CD4-positive, alpha-beta T cell treated with Interleukin-6 at 100 ng/mL for 8 hours (primary cell): ENCODE results near the gene SLC19A2.
"Not testable (repeated sequence)": the region's sequence is repeated elsewhere in the genome, so short reads cannot be mapped to it uniquely, and the experiment has no call there.

ENCODE experiments used
- DNase-seq: peaks from one replicate; pipeline ENCODE4 v3.0.0-alpha.2; 2020; ENCODE audit warnings: mixed read lengths, low spot score

Gene SLC19A2, protein sequence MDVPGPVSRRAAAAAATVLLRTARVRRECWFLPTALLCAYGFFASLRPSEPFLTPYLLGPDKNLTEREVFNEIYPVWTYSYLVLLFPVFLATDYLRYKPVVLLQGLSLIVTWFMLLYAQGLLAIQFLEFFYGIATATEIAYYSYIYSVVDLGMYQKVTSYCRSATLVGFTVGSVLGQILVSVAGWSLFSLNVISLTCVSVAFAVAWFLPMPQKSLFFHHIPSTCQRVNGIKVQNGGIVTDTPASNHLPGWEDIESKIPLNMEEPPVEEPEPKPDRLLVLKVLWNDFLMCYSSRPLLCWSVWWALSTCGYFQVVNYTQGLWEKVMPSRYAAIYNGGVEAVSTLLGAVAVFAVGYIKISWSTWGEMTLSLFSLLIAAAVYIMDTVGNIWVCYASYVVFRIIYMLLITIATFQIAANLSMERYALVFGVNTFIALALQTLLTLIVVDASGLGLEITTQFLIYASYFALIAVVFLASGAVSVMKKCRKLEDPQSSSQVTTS

DNA sequence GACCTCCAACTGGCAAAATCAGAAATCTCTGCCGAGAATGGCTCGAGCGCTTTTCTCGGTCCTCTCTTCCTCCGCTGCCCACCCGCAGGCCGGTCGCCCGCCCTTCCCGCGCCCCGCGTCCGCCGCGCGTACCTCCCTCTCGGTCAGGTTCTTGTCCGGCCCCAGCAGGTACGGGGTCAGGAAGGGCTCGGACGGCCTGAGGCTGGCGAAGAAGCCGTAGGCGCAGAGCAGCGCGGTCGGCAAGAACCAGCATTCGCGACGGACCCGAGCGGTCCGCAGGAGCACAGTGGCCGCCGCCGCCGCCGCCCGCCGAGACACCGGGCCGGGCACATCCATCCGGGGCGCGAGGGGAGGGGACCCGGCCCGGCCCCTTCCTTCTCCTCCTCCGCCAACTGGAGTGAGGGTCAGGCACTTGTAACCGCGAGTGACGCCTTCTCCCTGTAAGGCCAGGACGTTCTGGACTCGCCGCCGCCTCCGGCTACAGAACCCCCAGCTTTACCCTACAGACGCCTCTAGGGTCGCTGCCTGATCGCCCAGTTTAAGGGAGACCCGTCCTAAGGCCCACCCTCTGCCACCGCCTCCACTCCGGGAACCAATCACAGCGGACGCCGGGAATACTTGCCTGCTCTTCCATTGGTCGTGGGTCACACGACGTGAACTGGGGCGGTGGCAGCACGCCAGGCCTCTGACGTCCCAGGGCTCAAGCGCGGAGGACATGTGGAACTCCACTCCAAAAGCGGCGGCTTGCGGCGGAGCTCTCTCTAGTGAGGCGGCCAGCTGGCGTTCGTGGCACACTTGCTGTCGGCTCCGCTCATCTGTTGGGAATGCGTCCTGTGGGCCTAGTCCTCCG, at the start of gene SLC19A2:
Gene SLC19A2 (minus strand): TSS at position 514 of the 850 bp plus-strand sequence. CDS start 178 bp downstream, at position 336.
- peak; percentile 94 for DNase-seq

DNA sequence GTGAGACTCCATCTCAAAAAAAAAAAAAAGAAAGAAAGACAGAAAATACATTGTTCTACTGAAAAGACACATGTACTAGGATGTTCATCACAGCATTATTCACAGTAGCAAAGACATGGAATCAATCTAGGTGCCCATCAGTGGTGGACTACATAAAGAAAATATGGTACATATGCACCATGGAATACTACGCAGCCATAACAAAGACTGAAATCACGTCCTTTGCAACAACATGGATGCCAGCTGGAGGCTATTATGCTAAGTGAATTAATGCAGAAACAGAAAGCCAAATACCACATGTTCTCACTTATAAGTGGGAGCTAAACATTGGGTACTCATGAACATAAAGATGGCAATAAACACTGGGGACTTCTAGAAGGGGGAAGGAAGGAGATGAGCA, 48.9 kb upstream of the SLC19A2 start:
- no peak for DNase-seq

DNA sequence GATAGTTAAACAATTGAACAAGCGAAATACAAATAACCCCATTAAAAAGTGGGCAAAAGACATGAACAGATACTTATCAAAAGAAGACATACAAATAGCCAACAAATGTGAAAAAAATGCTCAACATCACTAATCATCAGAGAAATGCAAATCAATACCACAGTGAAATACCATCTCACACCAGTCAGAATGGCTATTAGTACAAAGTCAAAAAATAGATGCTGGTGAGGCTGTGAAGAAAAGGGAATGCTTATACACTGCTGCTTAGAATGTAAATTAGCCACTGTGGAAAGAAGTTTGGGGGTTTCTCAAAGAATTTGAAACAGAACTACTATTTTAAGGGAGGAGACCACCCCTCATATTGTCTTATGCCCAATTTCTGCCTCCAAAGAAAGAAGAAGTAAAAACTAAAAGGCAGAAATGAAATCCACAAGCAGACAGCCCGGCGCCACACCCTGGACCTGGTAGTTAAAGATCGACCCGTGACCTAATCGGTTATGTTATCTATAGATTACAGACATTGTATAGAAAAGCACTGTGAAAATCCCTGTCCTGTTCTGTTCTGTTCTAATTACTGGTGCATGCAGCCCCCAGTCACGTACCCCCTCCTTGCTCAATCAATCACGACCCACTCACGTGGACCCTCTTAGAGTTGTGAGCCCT, 47.9 kb upstream of the SLC19A2 start:
- not testable (repeated sequence) for DNase-seq

DNA sequence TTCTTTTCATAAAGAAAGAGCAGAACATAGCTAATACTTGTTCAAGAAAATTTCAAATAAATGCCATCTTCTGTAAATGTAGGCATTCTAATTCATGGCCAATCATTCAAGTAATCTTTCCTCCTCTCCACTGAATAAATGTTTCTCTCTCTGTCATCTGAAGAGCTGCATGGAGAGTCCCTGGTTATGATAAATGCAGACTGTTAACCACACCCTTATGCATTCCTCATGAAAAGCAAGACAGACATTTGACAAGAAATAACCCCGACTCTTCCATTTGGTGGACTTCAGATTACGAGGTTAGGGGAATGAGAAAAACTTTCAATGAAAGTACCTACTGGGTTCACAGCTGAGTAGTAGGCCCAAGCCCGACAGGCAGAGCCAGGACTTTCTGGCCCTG, 44.7 kb upstream of the SLC19A2 start:
- DNase-seq: no peak

DNA sequence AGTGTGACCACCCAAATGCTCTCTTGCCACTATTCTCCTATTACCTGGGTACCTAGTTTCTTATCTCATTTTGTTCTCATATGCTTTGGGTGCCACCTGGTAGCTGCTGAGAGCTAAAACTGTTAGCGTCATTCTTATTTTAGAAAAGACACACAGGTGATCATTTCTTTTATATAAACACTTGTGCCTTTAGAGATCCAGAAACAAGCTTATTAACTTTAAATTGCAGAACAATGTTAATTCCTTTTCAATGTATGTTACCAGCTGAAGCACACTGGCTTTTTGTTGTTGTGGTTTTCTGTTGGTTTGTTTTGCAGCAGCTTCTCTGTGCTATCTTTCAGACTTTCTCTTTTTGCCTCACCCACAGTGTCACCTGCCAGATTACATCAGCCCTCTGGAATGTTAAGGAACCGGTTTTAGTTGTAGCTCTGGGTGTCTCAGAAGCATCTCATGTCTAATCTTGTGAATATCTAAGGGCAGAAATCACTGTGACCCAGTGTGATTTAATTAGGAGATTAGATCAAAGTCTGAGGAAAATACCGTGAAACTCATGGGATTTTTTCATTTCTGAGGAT, 43.4 kb upstream of the SLC19A2 start:
- DNase-seq: no peak

DNA sequence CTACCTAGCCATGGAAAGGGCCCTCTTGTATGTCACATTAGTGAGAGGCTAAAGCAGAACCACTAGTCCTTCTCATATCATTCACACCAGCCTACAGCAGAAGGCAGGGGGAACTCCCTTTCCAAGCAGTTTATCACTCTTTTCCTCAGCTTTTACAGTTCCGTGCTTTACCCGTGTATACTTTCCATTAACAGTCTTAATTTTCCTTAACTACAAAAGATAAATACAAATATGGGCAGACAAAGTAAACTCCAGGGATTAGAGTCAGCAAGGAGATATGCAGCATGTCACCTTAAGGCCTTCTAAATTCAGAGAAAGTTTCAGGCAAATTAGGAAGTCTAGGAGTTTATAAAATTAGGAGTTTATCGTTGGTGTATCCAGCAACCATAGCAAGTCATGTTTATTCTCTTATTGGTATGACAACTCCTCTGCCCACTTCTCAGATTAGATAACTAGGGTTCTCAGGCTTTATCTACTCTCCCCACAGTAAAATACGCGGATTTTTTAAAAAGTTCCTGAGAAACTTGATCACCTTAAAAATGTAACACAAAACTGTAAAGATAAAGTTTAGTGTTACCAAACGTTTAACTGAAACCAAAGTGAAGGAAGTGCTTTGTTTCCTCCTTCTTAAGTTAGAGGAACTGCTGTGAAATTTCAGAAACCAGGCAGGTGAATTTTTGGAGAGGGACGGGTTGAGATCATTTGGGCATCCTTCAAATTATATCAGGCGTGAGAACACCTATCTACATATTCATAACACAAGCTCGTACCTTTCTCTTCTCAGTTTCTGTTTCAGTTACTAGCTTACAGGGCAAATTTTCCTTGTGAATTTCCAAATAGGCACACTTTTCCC, 42.7 kb upstream of the SLC19A2 start:
- no peak for DNase-seq

DNA sequence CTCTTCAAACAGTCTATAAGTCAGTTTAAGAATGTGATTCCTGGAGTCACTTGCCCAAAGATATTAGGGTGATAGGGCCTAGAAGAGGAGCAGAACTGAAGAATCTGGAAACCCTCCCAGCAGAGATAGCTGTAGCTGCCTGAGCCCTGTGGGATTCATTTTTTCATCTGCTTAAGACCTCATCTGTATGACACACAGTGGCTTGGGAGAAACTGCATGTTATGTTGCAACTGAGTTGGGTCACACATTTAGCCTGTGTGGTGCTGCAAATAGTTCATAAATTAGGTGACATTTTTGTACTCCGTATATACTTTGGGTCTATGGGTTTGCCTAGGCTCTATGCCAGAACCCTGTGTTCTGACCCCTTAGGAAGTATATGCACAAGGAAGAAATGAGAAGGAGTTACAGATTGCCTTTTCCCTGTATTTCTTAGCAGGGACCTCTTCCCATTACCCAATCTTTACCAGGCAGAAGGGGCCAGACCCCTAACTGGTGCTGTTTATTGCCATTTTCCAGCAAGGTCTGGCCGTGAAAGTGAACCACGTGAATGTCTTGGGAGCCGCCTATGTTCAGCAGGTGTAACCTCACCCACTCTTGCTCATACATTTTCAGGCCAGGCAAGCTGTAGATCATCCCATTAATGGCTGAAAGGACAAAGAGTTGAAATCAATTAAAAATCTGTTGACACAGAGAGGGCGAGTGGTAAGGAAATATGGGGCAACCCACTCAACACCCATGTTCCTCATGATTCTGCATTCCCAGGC, 41.9 kb upstream of the SLC19A2 start:
- no peak for DNase-seq

DNA sequence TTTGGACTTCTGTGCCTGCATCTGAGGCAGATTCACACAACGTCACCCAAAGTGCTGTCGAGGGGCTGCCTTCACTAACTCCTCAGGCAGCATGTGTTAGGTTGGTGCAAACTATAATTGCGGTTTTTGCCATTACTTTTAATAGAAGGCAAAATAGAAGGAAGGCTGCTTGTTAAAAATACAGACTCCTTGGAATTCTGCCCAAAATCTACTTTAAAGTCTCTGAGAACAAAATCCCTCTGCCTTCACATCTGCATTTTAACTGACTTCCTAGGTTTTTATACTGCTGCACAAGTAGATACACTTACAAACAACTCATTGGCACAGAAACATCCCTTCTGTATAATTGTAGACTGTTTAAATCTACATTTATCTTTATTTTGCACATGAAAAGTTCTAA, 41.3 kb upstream of the SLC19A2 start:
- no peak for DNase-seq

DNA sequence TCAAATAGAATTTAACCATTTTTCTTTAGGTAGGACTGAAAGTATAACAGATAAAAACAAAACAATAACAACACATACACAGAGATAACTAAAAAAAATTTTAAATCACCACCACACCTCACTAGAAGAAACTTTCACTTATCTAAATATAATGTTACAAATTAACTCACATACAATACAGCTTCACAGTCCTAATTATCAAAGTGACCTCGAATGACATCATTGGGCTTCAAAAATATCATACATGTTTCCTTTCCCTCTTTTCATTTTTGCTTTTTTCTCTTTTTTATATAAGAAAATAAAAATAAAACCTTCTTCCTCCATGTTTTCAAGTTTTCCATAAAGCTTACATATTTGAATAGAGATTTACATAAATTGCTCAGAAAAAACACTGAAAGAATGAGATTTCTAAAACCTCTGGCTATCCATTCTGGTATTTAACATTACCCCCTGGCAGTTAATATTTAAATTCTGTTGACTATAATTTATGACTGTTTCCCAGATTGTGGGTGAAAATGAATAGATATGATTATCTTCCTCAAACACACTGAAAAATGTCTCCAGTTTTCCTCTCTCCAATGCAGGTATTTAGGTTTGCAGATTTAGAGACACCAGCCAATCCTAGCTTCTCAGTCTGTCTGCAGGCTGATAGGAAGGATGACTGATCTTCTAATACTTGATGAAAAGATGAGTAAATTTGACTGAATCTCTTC, 40.5 kb upstream of the SLC19A2 start:
- DNase-seq: no peak

DNA sequence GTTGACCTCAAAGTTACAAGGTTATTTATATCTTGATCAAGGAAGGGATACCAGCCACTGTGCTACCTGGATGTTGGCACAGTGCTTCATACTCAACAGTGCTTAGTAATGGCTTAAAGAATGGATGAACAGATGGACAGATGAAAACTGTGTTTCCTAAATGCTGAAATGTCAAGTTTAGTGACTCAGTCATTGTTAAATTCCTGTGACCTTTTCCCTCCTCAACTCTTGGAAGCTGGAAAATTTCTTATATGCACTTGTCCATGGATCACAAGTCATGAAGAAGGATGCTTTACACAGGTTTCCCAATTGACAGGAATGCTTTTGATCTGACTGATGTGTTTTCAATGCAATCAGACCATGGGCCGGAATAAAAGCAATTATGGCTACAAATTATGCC, 39.6 kb upstream of the SLC19A2 start:
- DNase-seq: no peak

DNA sequence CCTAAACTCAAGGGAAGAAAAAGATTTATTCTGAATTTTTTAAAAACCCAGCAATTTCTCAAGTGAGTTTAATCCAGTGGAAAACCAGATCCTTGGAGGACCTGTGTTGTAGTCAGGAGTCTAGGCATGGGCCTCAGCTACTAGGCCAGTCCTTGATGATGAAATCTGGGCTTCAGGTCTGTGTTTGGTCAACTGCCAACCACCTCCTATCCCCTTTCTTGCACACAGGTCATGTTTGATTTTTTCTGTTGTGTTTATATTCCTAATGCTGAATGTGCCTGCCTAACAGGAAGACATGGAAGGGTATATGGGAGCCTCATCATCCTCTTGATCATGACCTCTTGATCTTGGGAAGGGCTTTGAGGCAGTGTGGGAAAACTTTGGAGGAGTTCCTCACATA, 38.2 kb upstream of the SLC19A2 start:
- no peak for DNase-seq

DNA sequence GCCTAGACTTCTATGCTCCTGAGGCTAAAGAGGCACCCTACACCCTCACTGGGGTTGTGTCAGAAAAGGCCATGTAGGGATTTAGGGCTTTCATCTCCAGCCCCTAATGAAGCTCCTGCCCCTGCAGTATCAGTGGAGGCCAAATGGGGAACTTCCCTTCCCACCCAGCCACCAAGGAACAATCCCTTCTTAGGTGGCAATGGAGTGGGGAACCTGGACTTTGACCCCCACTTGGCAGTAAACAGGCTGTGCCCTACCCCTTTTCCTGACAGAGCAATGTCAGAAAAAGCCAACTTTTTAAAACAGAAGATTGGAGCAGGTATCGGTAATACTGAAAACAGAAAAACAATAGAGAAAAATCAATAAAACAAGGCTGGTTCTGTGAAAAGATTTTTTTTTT, 35.5 kb upstream of the SLC19A2 start:
- DNase-seq: no peak

DNA sequence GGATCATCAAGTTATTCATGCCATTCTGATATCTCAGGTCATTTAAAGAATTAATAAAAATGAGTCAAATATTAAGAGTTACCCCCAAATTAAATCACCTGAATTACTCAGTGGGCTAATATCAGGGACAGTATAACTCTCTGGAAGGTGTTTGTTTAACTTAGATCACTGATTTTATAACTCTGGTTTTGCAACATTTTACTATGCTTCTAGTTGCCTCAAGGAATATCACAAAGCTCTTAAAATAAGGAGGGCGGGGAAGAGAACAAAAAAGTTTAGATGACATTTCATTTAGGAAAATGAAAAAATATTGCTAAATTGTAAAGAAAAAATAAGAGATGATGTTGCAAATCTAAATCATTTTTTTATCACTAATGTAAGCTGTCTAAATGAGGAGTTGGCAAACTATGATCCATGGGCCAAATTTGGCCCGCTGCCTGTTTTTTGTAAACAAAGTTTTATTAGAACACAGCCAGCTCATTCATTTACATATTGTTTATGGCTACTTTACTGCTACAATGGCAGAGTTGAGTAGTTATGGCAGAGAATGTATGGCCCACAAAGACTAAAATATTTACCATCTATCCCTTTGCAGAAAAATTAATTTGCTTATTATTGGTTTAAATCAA, 31.9 kb upstream of the SLC19A2 start:
- DNase-seq: no peak

DNA sequence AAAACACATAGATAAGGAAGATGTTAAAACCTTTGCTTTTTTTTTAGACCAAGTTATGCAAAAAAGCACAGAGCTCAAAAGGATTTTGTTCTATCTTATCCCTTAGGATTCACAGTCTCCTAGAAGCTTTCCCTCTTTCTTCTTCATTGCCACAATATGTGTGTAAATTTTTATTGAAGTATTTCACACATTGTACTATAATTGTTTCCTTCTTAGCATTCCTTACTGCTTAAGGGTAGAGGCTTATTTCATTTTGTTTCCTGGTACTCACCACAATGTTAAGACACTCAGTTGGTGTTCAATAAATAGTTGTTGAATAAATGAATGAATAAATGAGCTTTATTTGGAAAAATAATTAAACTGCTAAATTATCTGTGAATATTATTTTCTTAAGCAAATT, 29.9 kb upstream of the SLC19A2 start:
- DNase-seq: no peak

DNA sequence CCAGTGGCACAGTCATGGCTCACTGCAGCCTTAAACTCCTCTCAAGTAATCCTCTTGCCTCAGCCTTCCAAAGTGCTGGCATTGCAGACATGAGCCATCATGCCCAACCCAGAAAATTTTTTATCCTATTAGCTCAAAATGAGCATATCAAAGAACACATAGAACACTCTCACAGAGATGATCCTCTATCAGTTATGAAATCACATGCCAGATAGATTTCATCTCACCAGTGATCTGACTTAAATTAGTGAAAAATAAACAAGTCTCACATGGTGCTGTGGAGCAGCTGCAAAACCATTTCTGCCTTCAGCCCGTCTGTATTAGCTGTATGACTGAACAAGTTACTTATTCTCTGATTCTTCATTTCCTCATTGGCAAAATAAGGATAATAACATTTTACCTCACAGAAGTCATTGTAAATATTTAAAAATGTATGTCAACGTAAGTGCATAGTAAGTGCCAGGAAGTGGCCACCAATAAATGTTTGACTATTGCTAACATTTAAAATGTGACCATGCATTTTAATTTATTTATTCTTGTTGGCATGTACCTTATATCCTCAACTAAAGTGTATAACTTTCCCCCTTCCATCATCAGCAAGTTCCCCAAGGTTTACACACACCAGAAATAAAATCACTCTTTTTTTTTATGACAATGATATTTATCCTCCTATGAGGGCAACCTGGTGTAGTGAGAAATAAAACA, 29.0 kb upstream of the SLC19A2 start:
- DNase-seq: no peak

DNA sequence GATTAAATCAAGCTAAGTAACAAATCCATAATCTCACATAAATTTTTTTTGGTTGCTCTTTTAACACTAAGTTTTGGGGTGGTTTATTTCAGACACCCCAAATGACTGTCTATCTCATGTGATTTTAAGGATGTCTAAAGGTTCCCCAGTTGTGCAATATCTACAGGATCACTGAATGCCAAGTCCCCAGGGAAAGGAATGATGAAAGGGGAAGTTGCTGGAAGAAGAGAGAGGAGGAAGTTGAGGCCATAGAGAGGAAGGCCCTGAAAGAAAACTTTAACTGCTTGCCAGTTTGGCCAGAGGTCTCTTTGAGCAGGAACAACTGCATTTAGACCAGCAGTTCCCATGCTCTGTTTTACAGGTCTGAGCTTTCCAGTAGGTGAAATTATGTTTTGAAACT, 27.5 kb upstream of the SLC19A2 start:
- no peak for DNase-seq

DNA sequence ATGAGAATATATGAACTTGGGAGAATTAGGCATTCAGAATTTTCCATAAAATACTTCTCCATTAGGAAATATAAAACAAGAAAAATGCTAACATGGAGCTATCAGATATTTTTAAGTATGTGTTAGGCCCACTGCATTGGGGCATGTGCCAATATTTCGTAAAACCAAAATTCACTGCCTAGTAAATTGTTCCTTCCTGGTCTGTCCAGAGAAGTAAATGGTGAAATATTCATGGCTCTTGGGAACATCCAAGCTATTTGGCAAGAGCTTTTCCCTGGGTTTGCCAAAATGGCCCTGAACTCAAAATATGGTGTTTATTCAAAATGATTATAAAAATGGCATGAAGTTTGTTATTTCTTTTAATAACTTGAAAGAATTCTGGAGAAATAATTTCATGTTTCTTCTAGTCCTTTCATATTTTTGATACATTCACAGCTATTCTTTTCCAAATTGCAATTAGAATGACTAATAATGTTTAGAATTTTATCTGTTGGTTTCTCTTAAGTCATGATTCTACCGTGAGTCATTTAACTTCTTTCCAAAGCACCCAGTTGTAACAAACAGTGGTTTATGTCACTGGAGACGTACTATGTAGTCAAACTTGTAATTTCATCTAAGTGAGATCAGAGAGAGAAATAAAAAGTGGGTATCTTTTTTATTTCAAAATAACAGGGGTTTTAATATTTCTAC, 25.7 kb upstream of the SLC19A2 start:
- no peak for DNase-seq

DNA sequence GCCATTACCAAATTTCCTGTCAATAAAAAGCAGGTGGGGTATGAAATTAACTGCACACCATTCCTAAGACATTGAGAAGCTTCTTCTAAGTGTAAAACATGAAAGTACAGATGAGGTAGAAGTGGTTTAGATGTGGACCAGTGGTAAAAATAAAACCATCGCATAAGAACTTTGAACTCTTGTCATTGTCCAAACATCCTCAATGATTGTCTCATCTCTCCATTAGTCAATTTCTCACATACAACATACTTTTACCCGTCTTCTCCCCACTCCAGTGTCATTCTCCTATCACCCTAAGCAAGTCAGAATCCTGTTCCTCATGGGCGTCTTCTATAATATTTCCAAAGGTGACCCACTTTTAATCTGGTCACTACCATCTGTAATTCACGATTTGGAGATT, 24.3 kb upstream of the SLC19A2 start:
- no peak for DNase-seq
